Stimulated activated CD8-positive, alpha-beta memory T cell treated with anti-CD3 and anti-CD28 coated beads, Interleukin-7, amount 100 ng/mL, for 4 hours (primary cell): ENCODE results near the gene CMTM7.
A peak's percentile ranks its signal among the peaks of the same experiment; 100 is the strongest.

Experiments used
- DNase-seq, 2 donors: peaks; one replicate each; pipeline ENCODE4 v3.0.0-alpha.2; 2020; ENCODE audit warnings: low read depth in 2 of 2

CMTM7 gene

GRCh38 chr3:32391643-32392535 is at the start of gene CMTM7:
TSS of gene CMTM7 (plus strand) at chr3:32391853. CDS start at chr3:32391907, 54 bp downstream.
- peak in 1 of 2 donors; percentile 36 for DNase-seq

- DNase-seq: no peak
These were observed 44.1 kb upstream of the CMTM7 start for GRCh38 chr3:32347343-32348125.

GRCh38 chr3:32349184-32349583 is 42.5 kb upstream of the CMTM7 start:
- DNase-seq: no peak

GRCh38 chr3:32352563-32352962 is 39.1 kb upstream of the CMTM7 start:
- no peak for DNase-seq

GRCh38 chr3:32353351-32353750 is 38.3 kb upstream of the CMTM7 start:
- DNase-seq: no peak

GRCh38 chr3:32354362-32354778 is 37.3 kb upstream of the CMTM7 start:
- DNase-seq: no peak

- no peak for DNase-seq
These were observed 35.8 kb upstream of the CMTM7 start for GRCh38 chr3:32355751-32356291.

GRCh38 chr3:32359766-32360492 is 31.7 kb upstream of the CMTM7 start:
- DNase-seq: no peak

- no peak for DNase-seq
These were observed 31.2 kb upstream of the CMTM7 start for GRCh38 chr3:32360493-32360827.

GRCh38 chr3:32366638-32367397 is 24.8 kb upstream of the CMTM7 start:
- no peak for DNase-seq

- DNase-seq: no peak
These were observed 24.2 kb upstream of the CMTM7 start for GRCh38 chr3:32367442-32367841.

- no peak for DNase-seq
These were observed 20.0 kb upstream of the CMTM7 start for GRCh38 chr3:32371461-32372212.

GRCh38 chr3:32372213-32372490 is 19.5 kb upstream of the CMTM7 start:
- DNase-seq: no peak

- no peak for DNase-seq
These were observed 18.4 kb upstream of the CMTM7 start for GRCh38 chr3:32373276-32373675.

- DNase-seq: no peak
These were observed 17.8 kb upstream of the CMTM7 start for GRCh38 chr3:32373844-32374243.

- peak; percentile 21 to 53 for DNase-seq
These were observed 16.7 kb upstream of the CMTM7 start for GRCh38 chr3:32374788-32375595.

GRCh38 chr3:32375596-32375930 is 16.1 kb upstream of the CMTM7 start:
- no peak for DNase-seq

- no peak for DNase-seq
These were observed 15.5 kb upstream of the CMTM7 start for GRCh38 chr3:32376115-32376514.

GRCh38 chr3:32379831-32380500 is 11.7 kb upstream of the CMTM7 start:
- no peak for DNase-seq
